GM12878 (cell line): ENCODE results near the gene SPIRE2. TPM values are rescaled to one million over a fixed set of nuclear protein-coding genes. Genes with fewer than 3 reads are reported as not detected.

Experiments
- CBX5 ChIP-seq: sonication (generic); IDR thresholded peaks from 2 replicates; pipeline ENCODE4 v1.6.1; 2016; ENCODE audit warnings: low read depth, moderate library complexity, mild to moderate bottlenecking, inconsistent platforms
- CHD4 ChIP-seq: fragments of 200-600 bp; sonication (generic); IDR thresholded peaks from 2 replicates; pipeline ENCODE4 v1.6.1; 2016; ENCODE audit warnings: mild to moderate bottlenecking
- CREB1 ChIP-seq: IDR thresholded peaks from 2 replicates; pipeline ENCODE4 v1.6.1; 2012; ENCODE audit warnings: low read depth, mild to moderate bottlenecking, inconsistent platforms
- E2F4 ChIP-seq: IDR thresholded peaks from 2 replicates; pipeline ENCODE4 v1.6.1; 2012; ENCODE audit warnings: low read depth, low read length, improper control_type of control experiment
- EED ChIP-seq: sonication (generic); IDR thresholded peaks from 2 replicates; pipeline ENCODE4 v1.6.1; 2016; ENCODE audit warnings: antibody characterized with exemption, low read depth
- HDGF ChIP-seq: fragments of 450-650 bp; IDR thresholded peaks from 2 replicates; pipeline ENCODE4 v1.6.1; 2016; ENCODE audit warnings: antibody characterized with exemption
- HSF1 ChIP-seq: fragments of 150-350 bp; IDR thresholded peaks from 2 replicates; pipeline ENCODE4 v1.6.1; 2014; ENCODE audit warnings: mild to moderate bottlenecking, low read depth, low read length
- KAT2A ChIP-seq: conservative IDR thresholded peaks from 2 replicates; pipeline ENCODE4 v1.6.1; 2011; ENCODE audit warnings: low read depth, low read length; ENCODE audit not compliant: control insufficient read depth
- MEF2B ChIP-seq: fragments of 450-650 bp; IDR thresholded peaks from 2 replicates; pipeline ENCODE4 v1.6.1; 2018; ENCODE audit warnings: mild to moderate bottlenecking, moderate library complexity; ENCODE audit not compliant: partially characterized antibody, poor library complexity, severe bottlenecking
- MYB ChIP-seq: fragments of 150-350 bp; IDR thresholded peaks from 2 replicates; pipeline ENCODE4 v1.6.1; 2014; ENCODE audit warnings: mild to moderate bottlenecking, low read depth, low read length, borderline replicate concordance
- NFXL1 ChIP-seq: fragments of 450-650 bp; IDR thresholded peaks from 2 replicates; pipeline ENCODE4 v1.6.1; 2017; ENCODE audit warnings: antibody characterized with exemption, mild to moderate bottlenecking, borderline replicate concordance
- NFYA ChIP-seq: IDR thresholded peaks from 2 replicates; pipeline ENCODE4 v1.6.1; 2011; ENCODE audit warnings: low read depth, mild to moderate bottlenecking, low read length, improper control_type of control experiment, borderline replicate concordance
- NFYB ChIP-seq: IDR thresholded peaks from 2 replicates; pipeline ENCODE4 v1.6.1; 2011; ENCODE audit warnings: low read depth, mild to moderate bottlenecking, low read length, improper control_type of control experiment, moderate library complexity; ENCODE audit not compliant: insufficient read depth
- RBBP5 ChIP-seq: fragments of 200-600 bp; sonication (generic); conservative IDR thresholded peaks from 2 replicates; pipeline ENCODE4 v1.6.1; 2016
- SIN3A ChIP-seq: IDR thresholded peaks from 2 replicates; pipeline ENCODE4 v1.6.1; 2012; ENCODE audit warnings: low read depth, low read length, improper control_type of control experiment
- SMAD1 ChIP-seq: fragments of 450-650 bp; IDR thresholded peaks from 2 replicates; pipeline ENCODE4 v1.6.1; 2018; ENCODE audit warnings: mild to moderate bottlenecking, low read depth; ENCODE audit not compliant: partially characterized antibody
- SRF ChIP-seq, 2 experiments: IDR thresholded peaks; 2 replicates each; pipeline ENCODE4 v1.6.1; 2011; ENCODE audit warnings: low read depth in 2 of 2, low read length in 2 of 2, mild to moderate bottlenecking in 1 of 2, moderate library complexity in 1 of 2
- YY1 ChIP-seq: IDR thresholded peaks from 2 replicates; pipeline ENCODE4 v1.6.1; 2011; ENCODE audit warnings: low read depth, mild to moderate bottlenecking, low read length
- ZBTB11 ChIP-seq: fragments of 450-650 bp; formaldehyde crosslinking; IDR thresholded peaks from 2 replicates; pipeline ENCODE4 v1.5.0; 2022; ENCODE audit warnings: mild to moderate bottlenecking, missing genetic modification characterization
- ZNF592 ChIP-seq: fragments of 450-650 bp; IDR thresholded peaks from 2 replicates; pipeline ENCODE4 v1.6.1; 2017; ENCODE audit warnings: mild to moderate bottlenecking, moderate library complexity
- polyA plus RNA-seq, 11 experiments: library from polyadenylated mRNA; depleted of rRNA in 4 of 11; unstranded in 6 of 11; stranded (reverse) in 5 of 11; fragments of >200 nt; fragmentation: Nextera tagmentation in 4 of 11; fragmentation: Illumina TruSeq in 1 of 11; extraction: Ambion mirVana in 4 of 11; extraction: Trizol in 1 of 11; gene quantifications; 1 replicate in 1 of 11; 2 replicates in 10 of 11; pipeline versions ENCODE4 v1.2.1 to v1.2.3, GENCODE V29; 2011 to 2016; ENCODE audit warnings: inconsistent platforms in 2 of 11, missing spikeins in 2 of 11, low read depth in 1 of 11
- total RNA-seq, 4 experiments: library from RNA; depleted of rRNA in 3 of 4; stranded (reverse); fragments of >200 nt in 3 of 4; fragmentation: Illumina TruSeq in 1 of 4; extraction: Trizol in 1 of 4; gene quantifications; 2 replicates each; pipeline versions ENCODE4 v1.2.1 to v1.2.3, GENCODE V29; 2013 to 2021

SPIRE2 gene
- total and polyA plus RNA-seq, 10 of the 15 experiments (the other 5 are each of a cell fraction or from before 2014, with no cell fraction given), result 0.03 to 0.64 (median 0.27) TPM; not detected in 1

GRCh38 chr16:89863741-89864526 is 35.7 kb downstream of the SPIRE2 start (continued):
- TF ChIP-seq NFYB (0 out of 2 replicates have a peak, but pooled peaks have one; percentile 9), SMAD1 (no peak), MYB (no peak), EED (peak; percentile 75), KAT2A (no peak), RBBP5 (no peak), CHD4 (no peak), CREB1 (0 out of 2 replicates have a peak, but pooled peaks have one; percentile 43), HDGF (no peak), NFXL1 (no peak), YY1 (peak; percentile 47; the same call in 1 of the 2 replicates), CBX5 (no peak), ZNF592 (no peak), ZBTB11 (CRISPR knock-in tag) (no peak), NFYA (no peak), SRF (IDR thresholded peaks at IDR 0.05; ENCODE audit: low read depth in 2 of 2, low read length in 2 of 2) (no peak), E2F4 (no peak), SIN3A (no peak), HSF1 (peak; percentile 98), MEF2B (no peak)
